Vagina (tissue), 2 donors: ENCODE data around the gene SLC25A26. TPM values are rescaled to one million over a fixed set of nuclear protein-coding genes. Genes with fewer than 3 reads are reported as not detected.

Source experiments
- DNase-seq, 2 donors: peaks; one replicate each; pipeline ENCODE4 v3.0.0-alpha.2; 2017; ENCODE audit errors: extremely low spot score in 2 of 2
- H3K27ac ChIP-seq: fragments of 200-600 bp; sonication (generic); one replicate; pipeline ENCODE4 v1.5.1; 2019
- H3K27me3 ChIP-seq: fragments of 200-600 bp; sonication (generic); one replicate; pipeline ENCODE4 v1.5.1; 2019
- H3K36me3 ChIP-seq, 2 donors: fragments of 200-600 bp; sonication (generic); one replicate each; pipeline ENCODE4 v1.5.1; 2017 to 2019
- H3K4me1 ChIP-seq: fragments of 200-600 bp; sonication (generic); one replicate; pipeline ENCODE4 v1.5.1; 2019
- H3K4me3 ChIP-seq, 2 donors: fragments of 200-600 bp; sonication (generic); 1 replicate in 1 of 2; 2 replicates in 1 of 2; pipeline ENCODE4 v1.5.1; 2016 to 2019
- H3K9me3 ChIP-seq: fragments of 200-600 bp; sonication (generic); one replicate; pipeline ENCODE4 v1.5.1; 2019
- CTCF ChIP-seq, 3 experiments: fragments of 450-650 bp in 2 of 3; fragments of 200-600 bp in 1 of 3; sonication (generic) in 1 of 3; IDR thresholded peaks; one replicate each; pipeline ENCODE4 v1.5.1; 2017 to 2019; ENCODE audit warnings: antibody characterized with exemption in 3 of 3, mild to moderate bottlenecking in 2 of 3, moderate library complexity in 2 of 3
- POLR2A ChIP-seq, 2 donors: fragments of 450-650 bp; IDR thresholded peaks; one replicate each; pipeline ENCODE4 v1.6.1; 2017; ENCODE audit warnings: antibody characterized with exemption in 2 of 2, mild to moderate bottlenecking in 2 of 2, moderate library complexity in 2 of 2
- POLR2AphosphoS5 ChIP-seq, 2 donors: sonication (generic); formaldehyde crosslinking; IDR thresholded peaks; one replicate each; pipeline ENCODE4 v1.9.0; 2017; ENCODE audit warnings: antibody characterized with exemption in 2 of 2, mild to moderate bottlenecking in 2 of 2, low read depth in 1 of 2; ENCODE audit not compliant: insufficient read depth in 1 of 2
- intact Hi-C: fragments of 100-400 bp; cut with DNase I; formaldehyde crosslinking; loops from one replicate; pipeline ENCODE4 v1.15.1; 2023
- total RNA-seq: library from RNA; depleted of rRNA; stranded (reverse); fragments of >200 nt; gene quantifications from one replicate; pipeline ENCODE4 v1.2.3, GENCODE V29; 2016

Gene SLC25A26
- total RNA-seq, 1 donor from 2014 or later: 21.6 TPM

- TF ChIP-seq CTCF (IDR thresholded peaks at IDR 0.05) (peak in 1 of 3 experiments; percentile 13), POLR2A (IDR thresholded peaks at IDR 0.05) (no peak), POLR2AphosphoS5 (IDR thresholded peaks at IDR 0.05; ENCODE audit: insufficient read depth in 1 of 2, low read depth in 1 of 2) (no peak)
- no peaks in the 10 kb centered on the region for H3K27me3 ChIP-seq
- no peak for DNase-seq
- H3K4me3 ChIP-seq: no peak overlapping the region
- H3K27ac ChIP-seq: no peak overlapping the region
- no peaks in the 10 kb centered on the region for H3K9me3 ChIP-seq
- H3K36me3 ChIP-seq: peaks cover 0 to 58% of the 10 kb centered on the region in 2 donors
- intact Hi-C loops: no loop called here
- H3K4me1 ChIP-seq: no peaks in the 10 kb centered on the region
Measured at GRCh38 chr3:66378256-66378655, 157.5 kb downstream of the SLC25A26 start.

- TF ChIP-seq POLR2A (IDR thresholded peaks at IDR 0.05) (no peak), POLR2AphosphoS5 (IDR thresholded peaks at IDR 0.05; ENCODE audit: insufficient read depth in 1 of 2, low read depth in 1 of 2) (no peak), CTCF (IDR thresholded peaks at IDR 0.05) (no peak)
- intact Hi-C loops: no loop called here
- H3K4me3 ChIP-seq: no peak overlapping the region
- no peaks in the 10 kb centered on the region for H3K27me3 ChIP-seq
- H3K9me3 ChIP-seq: no peaks in the 10 kb centered on the region
- DNase-seq: no peak
- H3K27ac ChIP-seq: no peak overlapping the region
- peaks cover 0 to 71% of the 10 kb centered on the region in 2 donors for H3K36me3 ChIP-seq
- H3K4me1 ChIP-seq: no peaks in the 10 kb centered on the region
Measured at GRCh38 chr3:66379565-66379964, 158.8 kb downstream of the SLC25A26 start.

GRCh38 chr3:66380200-66380932 is 159.6 kb downstream of the SLC25A26 start:
- H3K36me3 ChIP-seq: peaks cover 0 to 79% of the 10 kb centered on the region in 2 donors
- no peaks in the 10 kb centered on the region for H3K4me1 ChIP-seq
- no peak overlapping the region for H3K27ac ChIP-seq

GRCh38 chr3:66381626-66382025 is 160.8 kb downstream of the SLC25A26 start:
- DNase-seq: peak; percentile 46 to 76
- Histone ChIP-seq H3K36me3 (peaks cover 0 to 88% of the 10 kb centered on the region in 2 donors), H3K4me3 (no peak overlapping the region), H3K4me1 (no peaks in the 10 kb centered on the region), H3K27ac (no peak overlapping the region), H3K9me3 (no peaks in the 10 kb centered on the region), H3K27me3 (no peaks in the 10 kb centered on the region)
- TF ChIP-seq CTCF (IDR thresholded peaks at IDR 0.05) (no peak), POLR2AphosphoS5 (IDR thresholded peaks at IDR 0.05; ENCODE audit: insufficient read depth in 1 of 2, low read depth in 1 of 2) (no peak), POLR2A (IDR thresholded peaks at IDR 0.05) (no peak)
- intact Hi-C loops: no loop called here

More at GRCh38 chr3:66380200-66380932, 159.6 kb downstream of the SLC25A26 start:
- no peaks in the 10 kb centered on the region for H3K27me3 ChIP-seq
- H3K9me3 ChIP-seq: no peaks in the 10 kb centered on the region
- DNase-seq: no peak
- no peak for TF ChIP-seq POLR2AphosphoS5 (IDR thresholded peaks at IDR 0.05; ENCODE audit: insufficient read depth in 1 of 2, low read depth in 1 of 2)
- no peak for TF ChIP-seq POLR2A (IDR thresholded peaks at IDR 0.05)
- no peak for TF ChIP-seq CTCF (IDR thresholded peaks at IDR 0.05)
- intact Hi-C loops: no loop called here
- H3K4me3 ChIP-seq: no peak overlapping the region

- Histone ChIP-seq H3K27me3 (no peaks in the 10 kb centered on the region), H3K27ac (no peak overlapping the region), H3K36me3 (peaks cover 0 to 87% of the 10 kb centered on the region in 2 donors), H3K4me3 (no peak overlapping the region), H3K9me3 (no peaks in the 10 kb centered on the region), H3K4me1 (no peaks in the 10 kb centered on the region)
- DNase-seq: peak; percentile 58 to 76
- TF ChIP-seq POLR2A (IDR thresholded peaks at IDR 0.05): no peak
- no peak for TF ChIP-seq POLR2AphosphoS5 (IDR thresholded peaks at IDR 0.05; ENCODE audit: insufficient read depth in 1 of 2, low read depth in 1 of 2)
- no peak for TF ChIP-seq CTCF (IDR thresholded peaks at IDR 0.05)
- intact Hi-C loops: no loop called here
Measured at GRCh38 chr3:66382142-66382541, 161.3 kb downstream of the SLC25A26 start.
